Right kidney (tissue), 1 donor: ENCODE measurements around the gene TNNT2.

ENCODE experiments used
- DNase-seq: peaks from one replicate; pipeline ENCODE4 v3.0.0-alpha.2; 2016

The TNNT2 gene

DNA sequence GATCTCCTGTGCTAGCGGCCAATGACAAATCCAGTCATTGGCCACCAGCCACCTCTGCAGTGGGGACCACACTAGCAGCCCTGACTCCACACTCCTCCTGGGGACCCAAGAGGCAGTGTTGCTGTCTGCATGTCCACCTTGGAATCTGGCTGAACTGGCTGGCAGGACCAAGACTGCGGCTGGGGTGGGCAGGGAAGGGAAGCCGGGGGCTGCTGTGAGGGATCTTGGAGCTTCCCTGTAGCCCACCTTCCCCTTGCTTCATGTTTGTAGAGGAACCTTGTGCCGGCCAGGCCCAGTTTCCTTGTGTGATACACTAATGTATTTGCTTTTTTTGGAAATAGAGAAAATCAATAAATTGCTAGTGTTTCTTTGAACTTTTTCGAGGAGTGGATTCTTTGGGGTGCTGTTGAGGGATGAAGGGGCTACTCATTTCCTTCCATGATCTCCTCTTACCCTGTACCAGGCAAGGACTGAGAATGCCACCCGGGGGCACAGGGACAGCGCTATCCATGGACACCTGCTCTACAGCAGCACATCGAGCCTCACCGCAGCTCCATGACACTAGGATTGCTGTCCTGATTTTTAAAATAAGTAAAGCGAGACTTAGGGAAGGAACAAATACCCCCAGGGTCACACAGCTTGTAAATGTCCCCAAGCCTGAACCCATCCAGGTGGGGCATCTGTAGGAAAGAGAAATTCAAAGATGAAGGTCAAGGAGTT, 44.7 kb downstream of the TNNT2 start:
- no peak for DNase-seq

DNA sequence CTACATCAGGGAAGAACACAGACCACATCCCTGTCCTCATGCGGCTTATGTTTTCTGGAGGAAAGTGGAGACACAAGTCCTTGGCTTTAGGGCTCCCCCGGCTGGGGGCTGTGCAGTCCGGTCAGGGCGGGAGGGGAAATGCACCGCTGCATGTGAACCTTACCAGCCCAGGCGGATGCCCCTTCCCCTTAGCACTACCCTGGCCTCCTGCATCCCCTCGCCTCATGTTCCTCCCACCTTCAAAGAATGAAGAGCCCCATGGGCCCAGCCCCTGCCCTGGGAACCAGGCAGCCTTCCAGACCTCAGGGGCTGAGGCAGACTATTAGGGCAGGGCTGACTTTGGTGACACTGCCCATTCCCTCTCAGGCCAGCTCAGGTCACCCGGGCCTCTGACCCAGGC, 45.5 kb downstream of the TNNT2 start:
- no peak for DNase-seq

DNA sequence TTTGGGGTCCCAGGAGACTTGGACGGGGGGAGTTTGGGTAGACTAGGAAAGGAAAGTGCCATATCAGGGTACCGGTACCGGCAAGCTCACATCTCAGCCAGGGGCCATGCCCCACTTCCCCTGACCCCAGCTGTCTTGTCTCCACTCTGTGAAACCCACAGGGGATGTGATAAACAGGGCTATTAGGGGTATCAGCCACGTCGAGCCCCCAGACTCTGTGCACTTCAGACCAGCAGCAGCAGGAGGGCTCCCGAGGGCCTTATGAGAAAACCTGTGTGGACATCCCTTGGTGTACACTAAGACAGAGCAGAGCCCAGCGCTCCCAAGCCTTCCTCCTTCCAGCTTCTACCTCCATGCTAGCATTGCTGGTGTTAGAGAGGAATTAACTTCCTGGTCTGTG, 46.3 kb downstream of the TNNT2 start:
- DNase-seq: no peak

DNA sequence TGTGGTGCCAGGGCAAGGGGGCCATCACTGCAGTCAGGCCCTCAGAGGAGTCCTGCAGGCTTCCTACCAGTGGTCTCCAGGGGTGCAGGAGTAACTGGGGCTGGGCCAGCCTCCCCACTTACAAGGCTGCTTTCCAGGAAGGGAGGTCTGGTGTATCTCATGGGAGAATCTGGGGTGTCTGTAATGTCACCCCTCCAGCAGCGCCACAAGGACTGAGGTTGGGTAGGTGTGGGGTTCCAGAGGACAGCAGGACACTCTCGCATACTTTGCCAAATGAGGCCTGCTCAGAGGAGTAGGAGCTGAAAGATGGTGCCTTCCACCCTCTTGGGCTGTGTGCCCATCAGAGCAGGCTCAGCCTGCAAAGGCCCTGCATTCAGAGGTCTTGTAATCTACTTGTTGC, 46.9 kb downstream of the TNNT2 start:
- DNase-seq: no peak

DNA sequence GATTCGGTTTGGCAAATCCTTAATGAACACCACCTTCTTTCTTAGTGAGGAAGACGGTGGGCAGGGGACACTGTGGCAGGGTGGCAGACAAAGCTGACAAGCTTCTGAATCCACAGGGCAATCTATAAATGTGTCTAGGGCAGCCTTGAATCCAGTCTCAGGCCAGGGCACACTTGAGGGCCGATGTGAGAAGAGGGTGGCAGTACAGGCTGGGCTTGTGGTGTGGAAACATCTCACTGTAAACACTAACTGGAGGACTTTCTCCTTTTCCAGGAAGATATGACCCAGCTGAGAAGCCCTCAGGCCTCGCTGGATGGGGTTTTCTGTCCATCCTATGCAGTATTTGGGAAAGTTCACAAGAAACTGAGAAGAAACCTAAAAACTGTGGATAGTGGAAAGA, 47.7 kb downstream of the TNNT2 start:
- no peak for DNase-seq

DNA sequence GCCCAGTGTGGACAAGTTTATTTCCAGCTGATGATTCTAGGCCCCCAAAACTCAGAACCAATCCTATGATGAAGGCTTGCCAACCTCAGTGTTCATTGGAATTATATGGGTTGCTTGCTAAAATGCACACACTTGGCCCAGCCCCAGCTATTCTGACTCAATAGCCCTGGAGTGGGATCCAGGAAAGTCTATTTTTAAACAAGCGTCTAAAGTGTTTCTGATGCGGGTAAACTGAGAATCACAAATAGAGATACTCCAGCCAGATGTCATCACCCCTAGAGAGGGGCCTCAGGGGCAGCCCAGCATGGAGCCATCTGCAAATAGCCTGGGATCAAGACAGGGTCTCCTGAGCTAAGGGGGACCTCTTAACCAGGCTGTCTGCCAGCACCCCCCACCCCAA, 48.2 kb downstream of the TNNT2 start:
- no peak for DNase-seq

DNA sequence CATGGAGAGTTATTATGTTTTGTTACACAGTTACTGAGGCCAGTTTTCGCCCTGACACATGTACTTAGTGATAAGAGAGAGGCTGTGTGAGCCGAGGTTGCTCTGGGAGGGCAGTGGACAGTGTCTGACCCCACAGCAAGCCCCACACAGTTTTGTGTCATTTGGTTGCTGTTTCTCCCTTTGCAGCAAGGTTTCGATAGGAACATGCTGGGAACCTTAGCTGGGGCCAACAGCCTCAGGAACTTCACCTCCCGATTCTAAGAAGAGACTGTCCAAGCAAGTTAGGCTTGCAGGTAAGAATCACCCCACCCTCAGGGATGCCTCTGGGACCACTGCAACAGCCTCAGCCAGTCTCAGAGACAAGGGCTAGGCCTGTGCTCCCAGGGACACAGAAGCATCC, 48.9 kb downstream of the TNNT2 start:
- DNase-seq: no peak

DNA sequence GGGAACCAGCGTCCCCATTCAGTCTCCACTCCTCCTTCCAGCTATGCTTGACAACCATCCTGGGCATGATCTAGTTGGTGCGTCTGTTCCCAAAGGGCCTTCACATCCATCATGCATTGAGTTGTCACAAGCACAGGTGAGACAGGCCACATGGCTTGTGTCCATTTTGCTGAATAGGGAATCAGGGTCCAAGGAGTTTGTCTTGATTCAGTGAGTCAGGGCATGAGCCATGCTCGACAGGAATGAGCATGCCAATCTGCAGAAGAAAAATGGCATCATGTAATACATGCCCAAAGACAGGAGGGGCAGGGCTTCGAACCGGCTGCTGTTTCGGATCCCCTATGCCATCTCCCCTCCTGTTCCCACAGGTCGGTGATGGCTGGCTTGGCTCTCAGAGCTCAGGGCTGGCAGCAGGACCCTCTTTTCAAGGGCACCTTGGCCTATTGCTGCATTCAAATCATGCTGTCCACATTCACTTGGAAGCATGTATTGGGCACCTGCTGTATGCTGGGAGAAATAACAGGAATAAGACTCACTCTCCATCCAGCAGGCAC, 49.7 kb downstream of the TNNT2 start:
- no peak for DNase-seq

DNA sequence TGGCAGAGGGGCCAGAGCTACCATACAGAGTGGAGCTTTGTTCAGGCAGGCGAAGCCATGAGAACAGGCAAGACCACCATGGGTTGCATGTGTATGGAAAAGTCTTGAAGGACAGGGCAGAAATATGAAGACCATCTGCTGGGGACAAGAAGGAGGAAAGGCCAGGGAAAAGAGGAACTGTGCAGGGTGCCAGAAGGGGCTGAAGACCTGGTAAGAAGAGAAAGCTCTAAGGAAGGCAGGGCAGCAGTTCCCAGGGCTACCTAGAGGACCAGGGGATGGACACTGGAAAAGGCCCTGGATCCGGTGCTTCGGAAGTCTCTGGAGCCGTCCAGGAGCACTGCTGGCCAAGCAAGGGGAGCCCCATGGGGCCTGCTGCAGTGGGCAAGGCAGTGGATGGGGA, 50.8 kb downstream of the TNNT2 start:
- no peak for DNase-seq

- DNase-seq: no peak
These were observed 51.8 kb downstream of the TNNT2 start for GRCh38 chr1:201325678-201326060.

GRCh38 chr1:201324821-201325677, 52.4 kb downstream of the TNNT2 start:
- DNase-seq: no peak

DNA sequence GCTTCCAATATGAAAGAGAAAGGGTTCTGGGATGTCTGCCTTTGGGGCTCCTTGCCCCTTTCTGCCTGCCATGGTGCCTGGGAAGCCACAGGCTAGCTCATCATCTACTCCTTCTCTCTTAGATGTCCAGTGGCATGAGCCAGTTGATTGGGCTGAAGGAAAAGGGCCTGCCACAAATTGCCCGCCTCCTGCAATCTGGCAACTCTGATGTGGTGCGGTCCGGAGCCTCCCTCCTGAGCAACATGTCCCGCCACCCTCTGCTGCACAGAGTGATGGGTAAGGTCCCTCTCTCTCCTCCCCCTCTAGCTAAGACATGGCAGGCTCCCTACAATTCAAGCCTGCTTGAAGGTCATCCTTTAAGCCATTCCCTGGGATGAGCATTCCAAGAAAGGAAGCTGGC, 53.2 kb downstream of the TNNT2 start:
- DNase-seq: no peak

DNA sequence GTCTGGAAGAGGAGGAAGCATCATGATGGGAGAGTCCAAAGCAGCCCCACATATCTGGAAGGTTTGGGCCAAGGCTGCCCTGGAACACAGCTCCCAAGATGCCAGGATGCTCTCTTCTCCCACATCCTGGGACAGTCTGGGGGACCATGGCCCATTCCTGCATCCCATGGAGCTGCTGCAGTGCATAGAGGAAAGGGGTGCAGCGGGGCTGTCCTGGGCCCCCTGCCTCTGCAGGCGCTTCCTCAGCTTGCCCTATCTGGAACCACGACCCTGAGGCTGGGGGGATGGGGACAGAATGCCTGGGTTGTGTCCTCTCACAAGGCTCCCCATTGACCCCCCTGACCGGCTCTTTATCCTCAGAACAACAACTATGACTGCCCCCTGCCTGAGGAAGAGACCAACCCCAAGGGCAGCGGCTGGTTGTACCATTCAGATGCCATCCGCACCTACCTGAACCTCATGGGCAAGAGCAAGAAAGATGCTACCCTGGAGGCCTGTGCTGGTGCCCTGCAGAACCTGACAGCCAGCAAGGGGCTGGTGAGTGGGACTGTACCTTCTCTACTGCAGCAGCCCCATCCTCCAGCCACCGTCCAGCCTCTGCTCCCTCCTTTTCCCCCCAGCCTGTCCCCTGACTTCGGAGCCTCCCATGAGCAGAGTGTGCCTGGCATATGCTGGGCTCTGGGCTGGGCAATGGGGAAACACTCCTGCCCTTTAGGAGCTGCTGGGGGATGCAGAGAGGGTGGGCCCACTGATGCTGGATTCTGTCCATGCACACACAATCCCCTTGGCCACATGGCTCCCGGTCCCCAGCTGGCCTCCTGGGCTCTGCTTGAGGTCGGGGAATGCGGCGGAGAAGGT, 54.6 kb downstream of the TNNT2 start:
- DNase-seq: no peak

DNA sequence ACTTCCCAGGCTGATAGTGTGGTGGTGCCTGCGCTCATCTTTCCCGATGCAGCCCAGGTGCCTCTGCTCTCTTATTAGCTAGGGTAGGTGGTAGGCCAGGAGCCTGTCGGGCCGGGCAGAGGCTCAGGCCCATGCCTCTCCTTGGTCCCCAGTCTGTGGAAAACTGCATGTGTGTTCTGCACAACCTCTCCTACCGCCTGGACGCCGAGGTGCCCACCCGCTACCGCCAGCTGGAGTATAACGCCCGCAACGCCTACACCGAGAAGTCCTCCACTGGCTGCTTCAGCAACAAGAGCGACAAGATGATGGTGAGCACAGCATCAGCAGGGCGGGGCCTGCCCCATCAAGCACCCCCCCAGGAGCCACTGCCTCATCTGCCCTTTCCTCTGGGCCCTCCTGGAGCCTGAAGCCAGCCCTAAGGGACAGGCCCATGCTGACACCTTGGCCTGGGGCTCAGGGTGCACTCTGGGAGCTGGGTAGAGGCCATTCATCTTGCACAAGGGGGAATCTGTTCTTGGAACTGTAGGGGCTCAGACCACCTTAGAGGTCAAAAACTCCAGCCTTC, 55.6 kb downstream of the TNNT2 start:
- DNase-seq: no peak

DNA sequence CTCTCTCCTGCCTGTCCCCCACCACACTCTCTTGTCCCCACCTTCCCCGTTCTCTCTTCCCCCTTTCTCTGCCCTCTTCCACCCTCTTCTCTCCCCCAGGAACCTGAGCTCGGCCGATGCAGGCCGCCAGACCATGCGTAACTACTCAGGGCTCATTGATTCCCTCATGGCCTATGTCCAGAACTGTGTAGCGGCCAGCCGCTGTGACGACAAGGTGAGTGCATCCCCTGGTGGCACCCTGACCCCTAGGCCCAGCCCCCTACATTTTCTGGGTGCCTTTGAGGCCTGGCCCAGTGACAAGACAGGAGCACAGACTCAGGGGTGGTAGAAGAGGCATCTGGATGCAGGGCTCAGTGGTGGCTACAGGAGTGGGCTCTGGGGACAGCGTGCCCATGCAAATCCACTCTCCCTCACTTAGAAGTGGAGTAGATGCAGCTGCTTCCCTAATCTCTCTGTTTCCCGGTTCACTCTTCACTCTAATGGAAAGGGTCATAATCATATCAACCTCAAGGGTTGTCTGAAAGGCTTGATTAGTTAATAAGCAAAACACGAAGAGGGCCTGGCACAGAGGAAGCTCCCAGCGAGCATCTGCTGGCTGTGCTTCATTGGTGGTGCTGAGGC, 57.2 kb downstream of the TNNT2 start:
- no peak for DNase-seq

- DNase-seq: no peak
These were observed 57.8 kb downstream of the TNNT2 start for GRCh38 chr1:201319631-201320030.

GRCh38 chr1:201318504-201319340, 58.8 kb downstream of the TNNT2 start:
- no peak for DNase-seq

GRCh38 chr1:201317551-201317950, 59.9 kb downstream of the TNNT2 start:
- DNase-seq: no peak

GRCh38 chr1:201316556-201316955, 60.9 kb downstream of the TNNT2 start:
- no peak for DNase-seq

GRCh38 chr1:201313086-201313485, 64.4 kb downstream of the TNNT2 start:
- DNase-seq: no peak

GRCh38 chr1:201312298-201312697, 65.2 kb downstream of the TNNT2 start:
- DNase-seq: no peak
